ENCODE results near the gene SLC25A1.

SLC25A1 gene

GRCh38 chr22:19181786-19182471 is 3.4 kb upstream of the SLC25A1 start:
- no peak for DNase-seq (ENCODE audit: low read depth in 1 of 2, low spot score in 1 of 2)

GRCh38 chr22:19180740-19181410 is 2.3 kb upstream of the SLC25A1 start:
- DNase-seq (ENCODE audit: low read depth in 1 of 2, low spot score in 1 of 2), result no peak

- no peak for DNase-seq (ENCODE audit: low read depth in 1 of 2, low spot score in 1 of 2)
These were observed 1.7 kb upstream of the SLC25A1 start for GRCh38 chr22:19180234-19180633.

- DNase-seq (ENCODE audit: low read depth in 1 of 2, low spot score in 1 of 2), result no peak
These were observed 1.0 kb upstream of the SLC25A1 start for GRCh38 chr22:19179497-19180048.

- peak; percentile 29 to 36 for DNase-seq (ENCODE audit: low read depth in 1 of 2, low spot score in 1 of 2)
These were observed 375 bp downstream of the SLC25A1 start for GRCh38 chr22:19178065-19178656.

- DNase-seq (ENCODE audit: low read depth in 1 of 2, low spot score in 1 of 2), result no peak
These were observed 1.1 kb downstream of the SLC25A1 start for GRCh38 chr22:19177164-19178064.

- DNase-seq (ENCODE audit: low read depth in 1 of 2, low spot score in 1 of 2), result no peak
These were observed 1.8 kb downstream of the SLC25A1 start for GRCh38 chr22:19176732-19177131.

- DNase-seq (ENCODE audit: low read depth in 1 of 2, low spot score in 1 of 2), result no peak
These were observed 2.3 kb downstream of the SLC25A1 start for GRCh38 chr22:19176175-19176643.

GRCh38 chr22:19175602-19176174 is 2.8 kb downstream of the SLC25A1 start:
- no peak for DNase-seq (ENCODE audit: low read depth in 1 of 2, low spot score in 1 of 2)

- DNase-seq (ENCODE audit: low read depth in 1 of 2, low spot score in 1 of 2), result no peak
These were observed 3.4 kb downstream of the SLC25A1 start for GRCh38 chr22:19175026-19175601.

- DNase-seq (ENCODE audit: low read depth in 1 of 2, low spot score in 1 of 2), result no peak
These were observed 4.2 kb downstream of the SLC25A1 start for GRCh38 chr22:19174106-19175025.

GRCh38 chr22:19173047-19174035 is 5.2 kb downstream of the SLC25A1 start:
- no peak for DNase-seq (ENCODE audit: low read depth in 1 of 2, low spot score in 1 of 2)

GRCh38 chr22:19172213-19173046 is 6.1 kb downstream of the SLC25A1 start:
- DNase-seq (ENCODE audit: low read depth in 1 of 2, low spot score in 1 of 2), result no peak

- DNase-seq (ENCODE audit: low read depth in 1 of 2, low spot score in 1 of 2), result no peak
These were observed 8.6 kb downstream of the SLC25A1 start for GRCh38 chr22:19169947-19170318.

- no peak for DNase-seq (ENCODE audit: low read depth in 1 of 2, low spot score in 1 of 2)
These were observed 9.3 kb downstream of the SLC25A1 start for GRCh38 chr22:19169002-19169946.
